ENCODE results near the gene TAF4.

The TAF4 gene

GRCh38 chr20:61940976-61941720 lies 124.5 kb downstream of the TAF4 start:
- DNase-seq: no peak

DNA sequence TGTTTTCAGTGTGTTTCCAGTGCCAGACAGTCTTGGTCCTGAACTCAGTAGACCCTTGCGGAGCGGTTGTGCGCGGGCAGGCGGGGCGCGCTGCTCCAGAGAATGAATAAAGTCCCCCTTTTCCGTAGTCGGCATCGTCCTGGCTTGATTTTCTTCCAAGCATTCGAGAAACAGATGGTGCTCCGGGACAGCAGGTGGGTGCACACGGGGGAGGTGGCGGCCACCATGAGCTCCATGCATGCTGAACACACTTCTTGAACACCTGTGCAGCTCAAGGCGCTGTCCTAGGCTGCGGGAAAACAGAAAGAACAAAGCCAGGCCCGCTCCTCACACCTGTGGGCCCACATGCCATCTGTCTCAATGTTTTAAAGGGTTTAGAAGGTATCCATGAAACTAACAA lies 125.2 kb downstream of the TAF4 start:
- no peak for DNase-seq

- DNase-seq: no peak
Observed at GRCh38 chr20:61939691-61940360, 125.9 kb downstream of the TAF4 start.

GRCh38 chr20:61938839-61939690 lies 126.6 kb downstream of the TAF4 start:
- DNase-seq: no peak

GRCh38 chr20:61937963-61938838 lies 127.5 kb downstream of the TAF4 start:
- no peak for DNase-seq

DNA sequence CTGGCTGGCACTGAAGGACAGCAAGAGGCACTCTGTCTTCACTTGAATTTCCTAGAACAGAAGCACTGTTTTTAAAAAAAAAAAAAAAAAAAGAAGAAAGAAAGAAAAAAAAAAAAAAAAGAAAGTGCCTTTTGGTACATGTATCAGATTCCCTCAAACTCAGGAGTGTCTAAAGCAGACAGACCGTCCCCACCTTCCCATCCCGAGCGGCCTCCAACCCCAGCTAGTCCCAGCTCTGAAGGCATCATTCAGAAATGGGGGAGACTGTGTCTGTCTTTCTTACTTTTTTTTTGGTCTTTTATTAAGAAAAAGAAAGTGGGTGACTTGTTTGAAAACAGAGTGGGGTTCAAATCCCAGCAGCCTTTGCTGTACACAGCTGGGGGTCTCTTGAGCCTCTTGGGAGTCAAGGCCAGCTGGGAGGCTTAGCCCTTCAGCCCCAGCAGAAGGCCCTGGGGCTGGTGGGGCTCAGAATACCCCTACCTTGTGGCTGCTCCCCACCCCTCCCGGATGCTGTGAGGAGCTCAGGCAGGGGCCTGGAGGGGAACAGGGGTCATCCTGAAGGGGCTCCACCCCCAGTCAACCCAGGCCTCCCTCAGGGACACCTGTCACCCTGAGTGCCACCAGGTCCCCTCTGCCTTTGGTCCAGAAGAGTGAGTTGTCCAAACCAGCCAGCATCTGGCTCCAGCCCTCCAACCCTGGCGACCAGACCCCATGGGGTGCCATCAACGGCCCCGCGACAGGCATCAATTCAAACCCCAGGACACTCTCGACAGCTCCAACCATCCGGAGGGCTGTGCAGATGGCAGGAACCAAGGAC lies 128.3 kb downstream of the TAF4 start:
- no peak for DNase-seq

DNA sequence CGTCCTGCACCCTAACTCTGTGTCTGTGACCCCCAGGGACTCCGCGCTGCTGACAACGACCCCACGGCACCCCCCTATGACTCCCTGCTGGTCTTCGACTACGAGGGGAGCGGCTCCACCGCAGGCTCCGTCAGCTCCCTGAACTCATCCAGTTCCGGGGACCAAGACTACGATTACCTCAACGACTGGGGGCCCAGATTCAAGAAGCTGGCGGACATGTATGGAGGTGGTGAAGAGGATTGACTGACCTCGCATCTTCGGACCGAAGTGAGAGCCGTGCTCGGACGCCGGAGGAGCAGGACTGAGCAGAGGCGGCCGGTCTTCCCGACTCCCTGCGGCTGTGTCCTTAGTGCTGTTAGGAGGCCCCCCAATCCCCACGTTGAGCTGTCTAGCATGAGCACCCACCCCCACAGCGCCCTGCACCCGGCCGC lies 129.0 kb downstream of the TAF4 start:
- no peak for DNase-seq

GRCh38 chr20:61935926-61936700 lies 129.6 kb downstream of the TAF4 start:
- no peak for DNase-seq

DNA sequence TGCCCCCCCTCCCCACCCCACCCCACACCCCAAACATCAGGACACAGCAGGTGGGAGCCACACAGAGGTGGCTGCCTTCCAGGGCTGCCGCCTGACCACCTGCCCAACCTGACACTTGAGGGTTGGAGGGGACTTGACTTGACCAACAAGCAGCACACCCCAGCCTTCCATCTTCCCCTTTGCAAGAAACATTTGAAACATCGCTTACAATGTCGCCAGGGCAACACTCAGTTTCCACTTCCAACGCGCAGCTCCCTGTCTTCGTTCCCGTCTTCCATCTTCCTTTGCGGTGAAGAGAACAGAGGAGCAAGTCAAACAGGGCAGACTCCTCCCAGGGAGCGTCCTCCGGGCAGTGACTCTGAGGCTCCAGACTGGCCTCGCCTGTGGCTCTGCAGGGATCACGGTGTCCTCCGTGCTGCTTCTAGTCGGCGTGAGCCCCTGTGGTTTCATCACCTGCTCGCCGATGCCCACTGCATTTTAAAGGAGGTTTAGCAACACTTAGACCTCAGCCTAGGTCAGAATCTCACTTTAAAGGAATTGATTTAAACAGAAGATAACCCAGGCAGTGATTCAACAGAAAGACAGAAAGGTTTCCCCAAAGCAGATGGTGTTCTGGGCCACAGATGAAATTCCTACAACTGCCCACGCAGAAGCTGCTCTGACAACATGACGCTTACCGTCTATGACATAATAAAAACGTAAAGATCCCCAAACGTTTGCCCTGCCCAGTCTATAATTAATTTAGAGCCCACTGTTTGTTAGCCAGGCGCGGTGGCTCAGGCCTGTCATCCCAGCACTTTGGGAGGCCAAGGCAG lies 130.8 kb downstream of the TAF4 start:
- no peak for DNase-seq

- DNase-seq: no peak
Observed at GRCh38 chr20:61933951-61934715, 131.5 kb downstream of the TAF4 start.

- no peak for DNase-seq
Observed at GRCh38 chr20:61933481-61933950, 132.2 kb downstream of the TAF4 start.

- no peak for DNase-seq
Observed at GRCh38 chr20:61932711-61933480, 132.8 kb downstream of the TAF4 start.

DNA sequence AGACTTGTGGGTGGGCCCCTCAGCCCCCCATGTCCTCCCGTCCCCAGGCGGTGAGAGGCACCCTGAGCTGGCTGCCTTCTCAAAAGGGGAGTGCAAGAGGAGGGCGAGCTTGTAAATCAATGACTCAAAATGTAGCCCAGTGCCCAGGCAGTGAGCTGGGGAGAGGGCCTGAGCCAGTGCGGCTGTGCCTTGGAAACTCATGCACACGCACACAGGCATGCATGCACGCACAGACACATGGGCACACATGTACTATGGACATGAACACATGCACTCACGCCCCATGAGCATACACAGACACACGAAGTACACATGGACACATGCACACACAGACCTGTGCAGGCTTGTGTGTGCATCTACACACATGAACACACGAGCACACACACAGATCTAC lies 133.5 kb downstream of the TAF4 start:
- no peak for DNase-seq

DNA sequence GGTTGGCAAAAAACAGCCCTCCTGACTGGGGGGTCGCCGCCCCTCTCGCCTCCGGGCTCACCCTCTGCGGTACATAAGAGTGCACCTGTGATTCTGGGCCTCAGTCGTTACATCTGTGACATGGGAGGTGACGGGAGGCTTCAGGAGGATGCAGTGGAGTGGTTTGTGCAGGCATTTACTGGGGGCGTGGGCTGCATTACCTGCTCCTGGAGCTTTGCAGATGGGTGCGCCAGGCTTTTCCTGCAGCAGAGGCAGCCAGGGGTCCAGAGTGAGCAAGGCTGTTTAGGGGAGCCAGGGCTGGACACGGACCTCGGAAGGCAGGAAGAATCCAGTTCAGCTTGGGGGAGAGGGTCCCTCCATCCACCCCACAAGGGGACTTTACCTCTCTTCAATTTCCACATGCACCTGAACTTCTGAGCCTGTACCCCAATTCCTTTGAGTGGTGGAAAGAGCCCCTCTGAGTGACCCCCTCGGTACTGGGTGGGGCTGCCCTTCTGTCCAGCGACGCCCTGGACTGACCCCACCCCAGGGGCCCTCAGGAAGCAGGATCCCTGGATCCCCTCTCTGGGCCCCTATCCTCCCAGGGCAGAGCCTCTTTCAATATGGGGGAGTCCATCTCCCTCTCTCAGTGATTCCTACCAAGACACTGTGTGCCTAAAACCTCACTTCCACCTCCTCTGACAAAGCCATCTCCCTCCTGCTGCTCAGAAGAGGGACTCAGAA lies 134.0 kb downstream of the TAF4 start:
- DNase-seq: no peak

GRCh38 chr20:61930776-61931475 lies 134.8 kb downstream of the TAF4 start:
- DNase-seq: no peak

DNA sequence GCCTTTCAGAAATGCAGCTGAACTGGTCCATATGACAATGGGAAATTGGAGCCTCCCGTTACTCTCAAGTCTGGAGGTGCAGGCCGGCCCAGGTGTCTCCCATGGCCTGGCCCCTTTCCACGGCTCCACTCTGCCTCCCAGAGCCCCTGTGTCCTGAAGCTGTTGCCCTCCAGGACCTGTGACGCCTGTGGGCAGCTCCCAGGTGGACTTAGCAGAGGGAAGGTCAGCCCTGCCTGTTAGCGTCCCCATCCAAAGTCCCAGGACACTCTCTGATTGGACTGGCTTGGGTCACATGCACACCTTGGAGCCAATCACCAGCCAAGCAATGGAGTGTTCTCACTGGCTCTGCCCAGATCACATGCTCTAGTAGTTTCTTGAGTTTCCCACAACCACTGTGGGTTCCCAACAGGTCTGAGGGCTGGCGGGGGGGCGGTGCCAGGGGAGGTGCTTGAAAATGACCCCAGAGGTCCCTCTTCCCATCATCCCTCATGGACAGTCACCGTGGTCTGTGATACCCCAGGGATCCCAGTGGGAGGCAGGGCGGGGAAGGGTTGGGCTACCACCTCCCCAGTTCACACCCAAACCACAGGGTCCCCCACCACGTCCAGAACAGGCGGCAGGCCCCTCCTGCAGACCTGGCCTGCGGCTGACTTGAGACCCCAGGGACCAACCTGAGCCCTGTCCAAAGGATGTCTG lies 135.6 kb downstream of the TAF4 start:
- DNase-seq: no peak
